GM12878 (cell line): ENCODE results near the gene UNC13D. TPM values are rescaled to one million over a fixed set of nuclear protein-coding genes. Genes with fewer than 3 reads are reported as not detected.

Source experiments
- ATAC-seq: fragments of 200-7000 bp; cut with Tn5 transposase; 3 replicates; pipeline ENCODE4 v1.9.1; 2020; ENCODE audit warnings: mild to moderate bottlenecking, moderate library complexity
- BruUV-seq: library from RNA; stranded (reverse); fragments of 400-500 nt; replicated peaks from 2 replicates; lab custom pipeline; 2021; lab: Mats Ljungman, UMichigan
- CTCF ChIA-PET: fragments of 300-600 bp; sonication (Branson Sonifier 250); formaldehyde crosslinking; extraction: SDS; loops from one replicate; lab custom pipeline; 2021; ENCODE audit warnings: inconsistent platforms; lab: Yijun Ruan, JAX
- POLR2A ChIA-PET: fragments of 350-600 bp; formaldehyde crosslinking; extraction: SDS; loops from one replicate; lab custom pipeline; 2021; ENCODE audit warnings: inconsistent platforms; lab: Charles Lee
- RAD21 ChIA-PET: fragments of 300-600 bp; sonication (Branson Sonifier 250); formaldehyde crosslinking; loops from one replicate; lab custom pipeline; 2023; ENCODE audit warnings: antibody characterized with exemption; ENCODE audit not compliant: unreplicated experiment; lab: Charles Lee
- SMC1A ChIA-PET: fragments of 300-600 bp; sonication (Branson Sonifier 250); formaldehyde crosslinking; loops from one replicate; lab custom pipeline; 2023; ENCODE audit not compliant: unreplicated experiment, uncharacterized antibody; lab: Charles Lee
- DNase-seq: peaks from one replicate; pipeline ENCODE4 v3.0.0-alpha.2; 2011; ENCODE audit warnings: low read depth, low spot score
- FAIRE-seq: peaks from 3 replicates; lab custom pipeline; 2011; peaks lifted over from hg19 to GRCh38; lab: Jason Lieb, UNC
- H2AFZ ChIP-seq: 2 replicates; pipeline ENCODE4 v1.6.0; 2011; ENCODE audit warnings: low read depth, low read length, control low read depth; ENCODE audit not compliant: control insufficient read depth
- H3K27ac ChIP-seq: 2 replicates; pipeline ENCODE4 v1.5.1; 2011; ENCODE audit warnings: control low read depth; ENCODE audit not compliant: control insufficient read depth, insufficient read depth
- H3K27me3 ChIP-seq, 2 experiments: replicated peaks in 1 of 2; 2 replicates each; pipeline versions ENCODE4 v1.6.0 to v1.6.1; 2011; ENCODE audit warnings: low read length in 1 of 2; ENCODE audit not compliant: control insufficient read depth in 2 of 2, insufficient read depth in 2 of 2
- H3K36me3 ChIP-seq, 2 experiments: 2 replicates each; pipeline ENCODE4 v1.5.1; 2011; ENCODE audit warnings: low read length in 1 of 2; ENCODE audit not compliant: control insufficient read depth in 2 of 2, insufficient read depth in 2 of 2
- H3K4me1 ChIP-seq: 2 replicates; pipeline ENCODE4 v1.6.1; 2011; ENCODE audit warnings: mild to moderate bottlenecking, low read length, moderate library complexity, mixed read lengths; ENCODE audit not compliant: control insufficient read depth, insufficient read depth
- H3K4me2 ChIP-seq: 2 replicates; pipeline ENCODE4 v1.6.0; 2011; ENCODE audit warnings: control low read depth; ENCODE audit not compliant: control insufficient read depth, insufficient read depth
- H3K4me3 ChIP-seq: fragments of 200-600 bp; sonication (generic); 2 replicates; pipeline ENCODE4 v1.5.1; 2016
- H3K79me2 ChIP-seq: 2 replicates; pipeline ENCODE4 v1.6.0; 2011; ENCODE audit warnings: low read length; ENCODE audit not compliant: control insufficient read depth, insufficient read depth
- H3K9ac ChIP-seq: 2 replicates; pipeline ENCODE4 v1.8.0; 2011; ENCODE audit warnings: low read length, control low read depth, mixed read lengths; ENCODE audit not compliant: control insufficient read depth, insufficient read depth
- H3K9me3 ChIP-seq: replicated peaks from 3 replicates; pipeline ENCODE4 v1.5.1; 2011; ENCODE audit warnings: mild to moderate bottlenecking, low read length; ENCODE audit not compliant: control insufficient read depth, insufficient read depth
- H4K20me1 ChIP-seq: 2 replicates; pipeline ENCODE4 v1.6.0; 2011; ENCODE audit not compliant: control insufficient read depth, insufficient read depth
- ASH2L ChIP-seq: fragments of 300-600, 200-600 bp; sonication (generic); IDR thresholded peaks from 2 replicates; pipeline ENCODE4 v1.6.1; 2017; ENCODE audit warnings: low read depth, mild to moderate bottlenecking, borderline replicate concordance
- BCL3 ChIP-seq: IDR thresholded peaks from 2 replicates; pipeline ENCODE4 v1.6.1; 2011; ENCODE audit warnings: borderline replicate concordance, low read depth, mild to moderate bottlenecking, moderate library complexity, low read length; ENCODE audit not compliant: insufficient read depth, poor library complexity, severe bottlenecking
- BMI1 ChIP-seq: fragments of 450-650 bp; IDR thresholded peaks from 2 replicates; pipeline ENCODE4 v1.6.1; 2016; ENCODE audit warnings: mild to moderate bottlenecking, moderate library complexity, borderline replicate concordance
- CEBPB ChIP-seq, 2 experiments: fragments of 150-350 bp in 1 of 2; IDR thresholded peaks; 2 replicates each; pipeline ENCODE4 v1.6.1; 2012 to 2014; ENCODE audit warnings: low read depth in 2 of 2, low read length in 2 of 2, borderline replicate concordance in 1 of 2, inconsistent platforms in 1 of 2
- CHD1 ChIP-seq: IDR thresholded peaks from 2 replicates; pipeline ENCODE4 v1.6.1; 2012; ENCODE audit warnings: low read depth, low read length, improper control_type of control experiment
- CTCF ChIP-seq, 3 experiments: IDR thresholded peaks in 2 of 3; conservative IDR thresholded peaks in 1 of 3; 2 replicates each; pipeline ENCODE4 v1.5.1; 2011; ENCODE audit warnings: low read depth in 3 of 3, low read length in 3 of 3, mild to moderate bottlenecking in 3 of 3, control low read depth in 2 of 3, moderate library complexity in 2 of 3, inconsistent platforms in 1 of 3, mixed read lengths in 1 of 3; ENCODE audit not compliant: control insufficient read depth in 2 of 3, insufficient read depth in 1 of 3; ENCODE audit errors: extremely low read depth in 1 of 3
- DPF2 ChIP-seq: fragments of 450-650 bp; IDR thresholded peaks from 2 replicates; pipeline ENCODE4 v1.6.1; 2017; ENCODE audit warnings: mild to moderate bottlenecking
- EZH2 ChIP-seq: IDR thresholded peaks from 2 replicates; pipeline ENCODE4 v1.6.1; 2012; ENCODE audit warnings: low read depth, mild to moderate bottlenecking, control low read depth, inconsistent platforms, low read length, borderline replicate concordance; ENCODE audit not compliant: control insufficient read depth
- IRF4 ChIP-seq: IDR thresholded peaks from 2 replicates; pipeline ENCODE4 v1.6.1; 2011; ENCODE audit warnings: low read depth, low read length
- MEF2A ChIP-seq: IDR thresholded peaks from 2 replicates; pipeline ENCODE4 v1.6.1; 2011; ENCODE audit warnings: low read depth, mild to moderate bottlenecking, low read length, moderate library complexity; ENCODE audit not compliant: insufficient read depth
- POLR2AphosphoS2 ChIP-seq: IDR thresholded peaks from 2 replicates; pipeline ENCODE4 v1.6.1; 2011; ENCODE audit warnings: low read depth, mild to moderate bottlenecking, low read length, improper control_type of control experiment, moderate library complexity
- RB1 ChIP-seq: fragments of 450-650 bp; formaldehyde crosslinking; IDR thresholded peaks from 2 replicates; pipeline ENCODE4 v1.6.1; 2017; ENCODE audit warnings: mild to moderate bottlenecking, borderline replicate concordance
- RCOR1 ChIP-seq: conservative IDR thresholded peaks from 2 replicates; pipeline ENCODE4 v1.6.1; 2012; ENCODE audit warnings: low read depth, low read length, improper control_type of control experiment
- REST ChIP-seq: IDR thresholded peaks from 2 replicates; pipeline ENCODE4 v1.6.1; 2012; ENCODE audit warnings: mild to moderate bottlenecking, low read depth, low read length
- SP1 ChIP-seq: IDR thresholded peaks from one replicate; pipeline ENCODE4 v1.6.1; 2011; ENCODE audit warnings: low read depth, low read length
- SPI1 ChIP-seq: IDR thresholded peaks from 2 replicates; pipeline ENCODE4 v1.6.1; 2011; ENCODE audit warnings: low read depth, mild to moderate bottlenecking, low read length, moderate library complexity, borderline replicate concordance; ENCODE audit not compliant: insufficient read depth
- STAT1 ChIP-seq: fragments of 450-650 bp; conservative IDR thresholded peaks from 2 replicates; pipeline ENCODE4 v1.6.1; 2014; ENCODE audit warnings: antibody characterized with exemption, mild to moderate bottlenecking
- ZNF207 ChIP-seq: fragments of 450-650 bp; IDR thresholded peaks from 2 replicates; pipeline ENCODE4 v1.6.1; 2014; ENCODE audit warnings: antibody characterized with exemption, mild to moderate bottlenecking, borderline replicate concordance
- WGBS: methylation state at CpG from one replicate; pipeline ENCODE4 v1.1.6; 2016; ENCODE audit warnings: low lambda C conversion rate; ENCODE audit not compliant: insufficient replicate concordance, insufficient coverage; ENCODE audit errors: missing lambda C conversion rate; 5-methylcytosine and 5-hydroxymethylcytosine counted together
- in situ Hi-C: fragments of 300-500 bp; cut with MboI; formaldehyde crosslinking; loops from 9 replicates; pipeline ENCODE4 v1.14.3; 2018; ENCODE audit warnings: mixed read lengths
- intact Hi-C: fragments of 100-400 bp; cut with micrococcal nuclease; formaldehyde crosslinking; loops from one replicate; pipeline ENCODE4 v1.14.2; 2022; ENCODE audit not compliant: unreplicated experiment
- polyA plus RNA-seq, 11 experiments: library from polyadenylated mRNA; depleted of rRNA in 4 of 11; unstranded in 6 of 11; stranded (reverse) in 5 of 11; fragments of >200 nt; fragmentation: Nextera tagmentation in 4 of 11; fragmentation: Illumina TruSeq in 1 of 11; extraction: Ambion mirVana in 4 of 11; extraction: Trizol in 1 of 11; gene quantifications; 1 replicate in 1 of 11; 2 replicates in 10 of 11; pipeline versions ENCODE4 v1.2.1 to v1.2.3, GENCODE V29; 2011 to 2016; ENCODE audit warnings: inconsistent platforms in 2 of 11, missing spikeins in 2 of 11, low read depth in 1 of 11
- total RNA-seq, 4 experiments: library from RNA; depleted of rRNA in 3 of 4; stranded (reverse); fragments of >200 nt in 3 of 4; fragmentation: Illumina TruSeq in 1 of 4; extraction: Trizol in 1 of 4; gene quantifications; 2 replicates each; pipeline versions ENCODE4 v1.2.1 to v1.2.3, GENCODE V29; 2013 to 2021

Gene UNC13D
- total and polyA plus RNA-seq, 10 of the 15 experiments (the other 5 are each of a cell fraction or from before 2014, with no cell fraction given): 0.32 to 63.9 (median 25.2) TPM

GRCh38 chr17:75885431-75885830 lies 41.2 kb upstream of the UNC13D start:
- Histone ChIP-seq H3K4me2 (no peak overlapping the region), H3K4me3 (no peak overlapping the region), H3K4me1 (no peaks in the 10 kb centered on the region), H3K27ac (no peak overlapping the region), H2AFZ (no peak overlapping the region), H4K20me1 (no peaks in the 10 kb centered on the region), H3K27me3 (no peaks in the 10 kb centered on the region; a peak in 2 of 4 replicates), H3K36me3 (no peaks in the 10 kb centered on the region), H3K9me3 (no peaks in the 10 kb centered on the region), H3K79me2 (no peaks in the 10 kb centered on the region), H3K9ac (no peak overlapping the region)
- RAD21 ChIA-PET: no interaction called here
- no peak for ATAC-seq
- POLR2A ChIA-PET: no interaction called here
- no peak for DNase-seq
- SMC1A ChIA-PET: interaction anchor here (0.6 kb wide), 1 partner anchor 863 kb away, joined by 3 read pairs; no protein-coding TSS in a partner anchor
- CTCF ChIA-PET: no interaction called here
- no TSS peak for BruUV-seq
- WGBS: 67% methylated on average over 8 of the region's 8 CpGs
- no peak for FAIRE-seq
- in situ Hi-C loops: no loop called here
- intact Hi-C loops: no loop called here
- no peak for TF ChIP-seq RCOR1
- no peak for TF ChIP-seq DPF2
- TF ChIP-seq SPI1: no peak
- TF ChIP-seq REST: no peak
- no peak for TF ChIP-seq MEF2A
- no peak for TF ChIP-seq ASH2L
- TF ChIP-seq BMI1: no peak
- TF ChIP-seq SP1: no peak
- TF ChIP-seq ZNF207: no peak
- TF ChIP-seq CHD1: no peak
- TF ChIP-seq STAT1: no peak
- no peak for TF ChIP-seq POLR2AphosphoS2
- no peak for TF ChIP-seq EZH2
- no peak for TF ChIP-seq CTCF (IDR thresholded peaks at IDR 0.05 in 2 of 3, conservative IDR thresholded peaks at IDR 0.05 in 1 of 3; ENCODE audit: control insufficient read depth in 2 of 3, extremely low read depth in 1 of 3, insufficient read depth in 1 of 3, low read depth in 3 of 3, low read length in 3 of 3)
- no peak for TF ChIP-seq CEBPB (IDR thresholded peaks at IDR 0.05; ENCODE audit: borderline replicate concordance in 1 of 2, low read depth in 2 of 2, low read length in 2 of 2)
- no peak for TF ChIP-seq RB1
- no peak for TF ChIP-seq IRF4
- no peak for TF ChIP-seq BCL3
